Stomach (tissue), 4 donors: ENCODE data around the gene DNAJC6.

Experiments
- EP300 ChIP-seq: sonication (generic); formaldehyde crosslinking; IDR thresholded peaks from one replicate; pipeline ENCODE4 v1.6.1; 2017; ENCODE audit warnings: antibody characterized with exemption
- TF ChIP-seq, protein P1 (sequence below), 7 experiments: fragments of 450-650 bp in 4 of 7; fragments of 200-600 bp in 3 of 7; sonication (generic) in 3 of 7; IDR thresholded peaks; one replicate each; pipeline ENCODE4 v1.5.1; 2016 to 2019; ENCODE audit warnings: antibody characterized with exemption in 7 of 7, control low read depth in 2 of 7, mild to moderate bottlenecking in 1 of 7

DNA sequence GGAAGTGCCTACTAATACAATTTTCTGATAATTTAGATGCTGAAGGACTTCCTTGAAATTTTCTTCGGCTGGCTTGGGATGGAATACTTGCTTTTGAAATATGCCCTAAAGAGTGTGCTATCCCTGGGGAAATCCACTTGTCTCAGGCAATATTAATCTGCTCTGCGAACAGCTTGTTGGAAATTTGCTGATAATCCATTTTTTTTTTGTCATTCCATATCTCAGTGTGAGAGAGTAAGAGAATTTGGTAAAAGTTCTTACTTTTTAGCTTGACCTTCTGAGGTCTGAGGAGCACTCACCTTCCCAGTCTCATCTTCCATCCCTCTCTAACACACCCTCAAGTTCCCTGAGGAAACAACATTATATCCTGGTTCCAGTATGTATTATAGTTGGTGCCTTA lies 36.8 kb downstream of the DNAJC6 start:
- TF ChIP-seq, protein P1, sequence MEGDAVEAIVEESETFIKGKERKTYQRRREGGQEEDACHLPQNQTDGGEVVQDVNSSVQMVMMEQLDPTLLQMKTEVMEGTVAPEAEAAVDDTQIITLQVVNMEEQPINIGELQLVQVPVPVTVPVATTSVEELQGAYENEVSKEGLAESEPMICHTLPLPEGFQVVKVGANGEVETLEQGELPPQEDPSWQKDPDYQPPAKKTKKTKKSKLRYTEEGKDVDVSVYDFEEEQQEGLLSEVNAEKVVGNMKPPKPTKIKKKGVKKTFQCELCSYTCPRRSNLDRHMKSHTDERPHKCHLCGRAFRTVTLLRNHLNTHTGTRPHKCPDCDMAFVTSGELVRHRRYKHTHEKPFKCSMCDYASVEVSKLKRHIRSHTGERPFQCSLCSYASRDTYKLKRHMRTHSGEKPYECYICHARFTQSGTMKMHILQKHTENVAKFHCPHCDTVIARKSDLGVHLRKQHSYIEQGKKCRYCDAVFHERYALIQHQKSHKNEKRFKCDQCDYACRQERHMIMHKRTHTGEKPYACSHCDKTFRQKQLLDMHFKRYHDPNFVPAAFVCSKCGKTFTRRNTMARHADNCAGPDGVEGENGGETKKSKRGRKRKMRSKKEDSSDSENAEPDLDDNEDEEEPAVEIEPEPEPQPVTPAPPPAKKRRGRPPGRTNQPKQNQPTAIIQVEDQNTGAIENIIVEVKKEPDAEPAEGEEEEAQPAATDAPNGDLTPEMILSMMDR (IDR thresholded peaks at IDR 0.05) = no peak
- no peak for TF ChIP-seq EP300
